HepG2 (cell line): ENCODE results near the gene RWDD4. TPM values are rescaled to one million over a fixed set of nuclear protein-coding genes. Genes with fewer than 3 reads are reported as not detected.

ENCODE experiments used
- ATAC-seq: fragments of 200-7000 bp; cut with Tn5 transposase; 3 replicates; pipeline ENCODE4 v1.9.1; 2020; ENCODE audit warnings: mild to moderate bottlenecking, moderate library complexity
- BruUV-seq: library from RNA; stranded (reverse); fragments of 400-500 nt; replicated peaks from 2 replicates; lab custom pipeline; 2021; lab: Mats Ljungman, UMichigan
- CTCF ChIA-PET: fragments of 300-600 bp; formaldehyde crosslinking; extraction: SDS; loops from one replicate; lab custom pipeline; 2021; ENCODE audit warnings: low total read pairs, inconsistent platforms, low intra/inter-chr PET ratio; lab: Yijun Ruan, JAX
- POLR2A ChIA-PET: fragments of 350-600 bp; sonication (Branson Sonifier 250); formaldehyde crosslinking; loops from one replicate; lab custom pipeline; 2020; ENCODE audit warnings: antibody characterized with exemption, inconsistent platforms; lab: Yijun Ruan, JAX
- DNase-seq: peaks from one replicate; pipeline ENCODE4 v3.0.0-alpha.2; 2015; ENCODE audit warnings: low spot score
- FAIRE-seq: peaks from 3 replicates; lab custom pipeline; 2011; peaks lifted over from hg19 to GRCh38; lab: Jason Lieb, UNC
- H2AFZ ChIP-seq: one replicate; pipeline ENCODE4 v1.6.1; 2011; ENCODE audit warnings: low read length, inconsistent platforms
- H3K27ac ChIP-seq: fragments of 300-600 bp; 3 replicates; pipeline ENCODE4 v1.8.0; 2011; ENCODE audit warnings: mixed run types, mild to moderate bottlenecking, mixed read lengths, low read length, inconsistent platforms; ENCODE audit not compliant: insufficient read depth; ENCODE audit errors: extremely low read length
- H3K27me3 ChIP-seq, 2 experiments: fragments of 200-600 bp in 1 of 2; 2 replicates in 1 of 2; 3 replicates in 1 of 2; pipeline versions ENCODE4 v1.6.0 to v1.8.0; 2011; ENCODE audit warnings: low read length in 2 of 2, mild to moderate bottlenecking in 2 of 2, moderate library complexity in 2 of 2, inconsistent platforms in 1 of 2; ENCODE audit not compliant: insufficient read depth in 2 of 2, control insufficient read depth in 1 of 2
- H3K36me3 ChIP-seq, 2 experiments: fragments of 200-600 bp in 1 of 2; replicated peaks in 1 of 2; 2 replicates in 1 of 2; 3 replicates in 1 of 2; pipeline versions ENCODE4 v1.5.1 to v1.8.0; 2011; ENCODE audit warnings: low read length in 2 of 2, inconsistent platforms in 1 of 2; ENCODE audit not compliant: insufficient read depth in 2 of 2, control insufficient read depth in 1 of 2
- H3K4me1 ChIP-seq: 2 replicates; pipeline ENCODE4 v1.5.1; 2012; ENCODE audit warnings: low read length, inconsistent platforms; ENCODE audit not compliant: insufficient read depth
- H3K4me2 ChIP-seq: 2 replicates; pipeline ENCODE4 v1.6.0; 2011; ENCODE audit warnings: low read depth, low read length, inconsistent platforms
- H3K4me3 ChIP-seq, 3 experiments: fragments of 200-600 bp in 1 of 3; sonication (generic), shearing (Covaris generic) in 1 of 3; replicated peaks in 1 of 3; 2 replicates each; pipeline ENCODE4 v1.5.1; 2011 to 2016; ENCODE audit warnings: low read length in 3 of 3, inconsistent platforms in 2 of 3, low read depth in 2 of 3, mild to moderate bottlenecking in 2 of 3, control low read depth in 1 of 3, mixed read lengths in 1 of 3; ENCODE audit not compliant: insufficient read depth in 1 of 3
- H3K79me2 ChIP-seq: one replicate; pipeline ENCODE4 v1.6.1; 2011; ENCODE audit warnings: low read length, inconsistent platforms; ENCODE audit not compliant: insufficient read depth
- H3K9ac ChIP-seq: 2 replicates; pipeline ENCODE4 v1.6.0; 2011; ENCODE audit warnings: mild to moderate bottlenecking, low read depth, low read length, inconsistent platforms; ENCODE audit not compliant: insufficient read depth
- H3K9me3 ChIP-seq: 2 replicates; pipeline ENCODE4 v1.5.1; 2012; ENCODE audit warnings: mild to moderate bottlenecking, low read length
- H4K20me1 ChIP-seq: 2 replicates; pipeline ENCODE4 v1.6.0; 2011; ENCODE audit warnings: inconsistent platforms, mild to moderate bottlenecking, low read length, moderate library complexity; ENCODE audit not compliant: insufficient read depth
- FOXK2 ChIP-seq: fragments of 450-650 bp; IDR thresholded peaks from 2 replicates; pipeline ENCODE4 v1.6.1; 2016
- IRF2 ChIP-seq: IDR thresholded peaks from 2 replicates; pipeline ENCODE4 v1.6.1; 2018; ENCODE audit warnings: missing genetic modification reagents, missing compliant biosample characterization
- KDM5B ChIP-seq: sonication (generic); formaldehyde crosslinking; IDR thresholded peaks from 2 replicates; pipeline ENCODE4 v1.4.0; 2020; ENCODE audit warnings: missing genetic modification reagents, mild to moderate bottlenecking, borderline replicate concordance
- KDM6A ChIP-seq: IDR thresholded peaks from 2 replicates; pipeline ENCODE4 v1.6.1; 2016; ENCODE audit warnings: low read depth
- KLF13 ChIP-seq: sonication (generic); formaldehyde crosslinking; IDR thresholded peaks from 2 replicates; pipeline ENCODE4 v1.4.0; 2020; ENCODE audit warnings: mild to moderate bottlenecking, missing genetic modification reagents
- MAFG ChIP-seq: sonication (generic); formaldehyde crosslinking; IDR thresholded peaks from 2 replicates; pipeline ENCODE4 v1.5.1; 2020; ENCODE audit warnings: mild to moderate bottlenecking, missing genetic modification reagents
- SYNCRIP ChIP-seq: fragments of 200-400 bp; formaldehyde crosslinking; IDR thresholded peaks from 2 replicates; pipeline ENCODE4 v1.6.1; 2018; ENCODE audit warnings: mild to moderate bottlenecking, low read depth, low read length; ENCODE audit not compliant: insufficient read depth
- TCF12 ChIP-seq, 2 experiments: fragments of 450-650 bp in 1 of 2; sonication (generic) in 1 of 2; formaldehyde crosslinking in 1 of 2; IDR thresholded peaks; 2 replicates each; pipeline versions ENCODE4 v1.6.1 to v1.8.0; 2017 to 2022; ENCODE audit warnings: antibody characterized with exemption in 1 of 2, mild to moderate bottlenecking in 1 of 2, missing genetic modification reagents in 1 of 2, moderate library complexity in 1 of 2
- ZNF234 ChIP-seq: sonication (generic); formaldehyde crosslinking; conservative IDR thresholded peaks from 2 replicates; pipeline ENCODE4 v1.5.1; 2020; ENCODE audit warnings: mild to moderate bottlenecking, missing genetic modification reagents
- WGBS: methylation state at CpG from one replicate; pipeline ENCODE4 v1.1.6; 2017; ENCODE audit warnings: low lambda C conversion rate; 5-methylcytosine and 5-hydroxymethylcytosine counted together
- in situ Hi-C: cut with HindIII; loops from 2 replicates; pipeline ENCODE4 v1.10.0; 2017; ENCODE audit warnings: low pct_unique_long_range_greater_than_20kb; ENCODE audit not compliant: extremely low pct_ligation_motif_present
- intact Hi-C: fragments of 100-400 bp; cut with micrococcal nuclease; formaldehyde crosslinking; loops from one replicate; pipeline ENCODE4 v1.10.0; 2022; ENCODE audit not compliant: unreplicated experiment
- polyA plus RNA-seq, 8 experiments: library from polyadenylated mRNA; depleted of rRNA in 3 of 8; stranded (reverse) in 7 of 8; unstranded in 1 of 8; fragments of >200 nt; fragmentation: Illumina TruSeq in 4 of 8; extraction: Trizol in 4 of 8; gene quantifications; 2 replicates each; pipeline versions ENCODE4 v1.2.1 to v1.2.3, GENCODE V29; 2011 to 2016; ENCODE audit warnings: low read depth in 4 of 8, missing spikeins in 1 of 8, mixed read lengths in 1 of 8; ENCODE audit not compliant: insufficient read depth in 1 of 8
- total RNA-seq, 5 experiments: library from RNA; depleted of rRNA; stranded (reverse); fragments of >200 nt; fragmentation: Illumina TruSeq; extraction: Trizol; gene quantifications; 2 replicates each; pipeline ENCODE4 v1.2.3, GENCODE V29; 2016; ENCODE audit warnings: low read depth in 1 of 5
- TF ChIP-seq, protein P1 (sequence below): sonication (generic); formaldehyde crosslinking; IDR thresholded peaks from 2 replicates; pipeline ENCODE4 v1.9.0; 2021; ENCODE audit warnings: missing genetic modification reagents, mild to moderate bottlenecking, borderline replicate concordance
- TF ChIP-seq, protein P2 (sequence below): sonication (generic); formaldehyde crosslinking; IDR thresholded peaks from 2 replicates; pipeline ENCODE4 v1.4.0; 2020; ENCODE audit warnings: mild to moderate bottlenecking, missing genetic modification reagents, borderline replicate concordance
- TF ChIP-seq, protein P3 (sequence below): sonication (generic); formaldehyde crosslinking; IDR thresholded peaks from 2 replicates; pipeline ENCODE4 v1.5.0; 2020; ENCODE audit warnings: missing genetic modification reagents

The RWDD4 gene
- total and polyA plus RNA-seq, 2 of the 13 experiments (the other 11 are each of a cell fraction or from before 2014, with no cell fraction given), result 10.2 to 25.4 TPM

DNA sequence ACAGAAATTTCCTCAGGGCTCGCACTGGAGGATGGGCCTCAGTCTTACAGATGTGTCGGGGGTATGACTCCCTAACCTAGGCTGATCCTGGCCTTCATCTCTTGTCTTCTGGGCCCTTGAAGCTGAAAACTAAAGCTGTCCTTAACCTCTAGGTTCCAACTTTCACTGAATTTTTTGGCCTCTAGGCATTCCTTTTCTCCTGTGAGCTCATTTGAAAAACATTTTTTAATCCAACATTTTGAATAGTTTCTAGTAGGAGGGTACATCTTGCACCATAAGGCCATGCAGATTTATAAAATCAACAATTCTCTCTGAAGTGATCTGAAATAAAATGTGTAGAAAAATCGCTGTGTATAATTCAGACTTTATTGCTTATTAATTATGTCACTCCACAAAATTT, 19.7 kb downstream of the RWDD4 start:
- H3K4me1 ChIP-seq, result no peaks in the 10 kb centered on the region
- no peak overlapping the region for H3K27ac ChIP-seq
- TF ChIP-seq KLF13 (CRISPR knock-in tag) (no peak), ZNF234 (no peak), KDM6A (no peak), KDM5B (CRISPR knock-in tag) (no peak), SYNCRIP (no peak), TCF12 (IDR thresholded peaks at IDR 0.05) (no peak), TCF12 (CRISPR knock-in tag; IDR thresholded peaks at IDR 0.05) (no peak), MAFG (CRISPR knock-in tag) (no peak), FOXK2 (no peak), IRF2 (no peak)
- TF ChIP-seq, protein P1, sequence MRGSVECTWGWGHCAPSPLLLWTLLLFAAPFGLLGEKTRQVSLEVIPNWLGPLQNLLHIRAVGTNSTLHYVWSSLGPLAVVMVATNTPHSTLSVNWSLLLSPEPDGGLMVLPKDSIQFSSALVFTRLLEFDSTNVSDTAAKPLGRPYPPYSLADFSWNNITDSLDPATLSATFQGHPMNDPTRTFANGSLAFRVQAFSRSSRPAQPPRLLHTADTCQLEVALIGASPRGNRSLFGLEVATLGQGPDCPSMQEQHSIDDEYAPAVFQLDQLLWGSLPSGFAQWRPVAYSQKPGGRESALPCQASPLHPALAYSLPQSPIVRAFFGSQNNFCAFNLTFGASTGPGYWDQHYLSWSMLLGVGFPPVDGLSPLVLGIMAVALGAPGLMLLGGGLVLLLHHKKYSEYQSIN, result no peak
- TF ChIP-seq, protein P2, sequence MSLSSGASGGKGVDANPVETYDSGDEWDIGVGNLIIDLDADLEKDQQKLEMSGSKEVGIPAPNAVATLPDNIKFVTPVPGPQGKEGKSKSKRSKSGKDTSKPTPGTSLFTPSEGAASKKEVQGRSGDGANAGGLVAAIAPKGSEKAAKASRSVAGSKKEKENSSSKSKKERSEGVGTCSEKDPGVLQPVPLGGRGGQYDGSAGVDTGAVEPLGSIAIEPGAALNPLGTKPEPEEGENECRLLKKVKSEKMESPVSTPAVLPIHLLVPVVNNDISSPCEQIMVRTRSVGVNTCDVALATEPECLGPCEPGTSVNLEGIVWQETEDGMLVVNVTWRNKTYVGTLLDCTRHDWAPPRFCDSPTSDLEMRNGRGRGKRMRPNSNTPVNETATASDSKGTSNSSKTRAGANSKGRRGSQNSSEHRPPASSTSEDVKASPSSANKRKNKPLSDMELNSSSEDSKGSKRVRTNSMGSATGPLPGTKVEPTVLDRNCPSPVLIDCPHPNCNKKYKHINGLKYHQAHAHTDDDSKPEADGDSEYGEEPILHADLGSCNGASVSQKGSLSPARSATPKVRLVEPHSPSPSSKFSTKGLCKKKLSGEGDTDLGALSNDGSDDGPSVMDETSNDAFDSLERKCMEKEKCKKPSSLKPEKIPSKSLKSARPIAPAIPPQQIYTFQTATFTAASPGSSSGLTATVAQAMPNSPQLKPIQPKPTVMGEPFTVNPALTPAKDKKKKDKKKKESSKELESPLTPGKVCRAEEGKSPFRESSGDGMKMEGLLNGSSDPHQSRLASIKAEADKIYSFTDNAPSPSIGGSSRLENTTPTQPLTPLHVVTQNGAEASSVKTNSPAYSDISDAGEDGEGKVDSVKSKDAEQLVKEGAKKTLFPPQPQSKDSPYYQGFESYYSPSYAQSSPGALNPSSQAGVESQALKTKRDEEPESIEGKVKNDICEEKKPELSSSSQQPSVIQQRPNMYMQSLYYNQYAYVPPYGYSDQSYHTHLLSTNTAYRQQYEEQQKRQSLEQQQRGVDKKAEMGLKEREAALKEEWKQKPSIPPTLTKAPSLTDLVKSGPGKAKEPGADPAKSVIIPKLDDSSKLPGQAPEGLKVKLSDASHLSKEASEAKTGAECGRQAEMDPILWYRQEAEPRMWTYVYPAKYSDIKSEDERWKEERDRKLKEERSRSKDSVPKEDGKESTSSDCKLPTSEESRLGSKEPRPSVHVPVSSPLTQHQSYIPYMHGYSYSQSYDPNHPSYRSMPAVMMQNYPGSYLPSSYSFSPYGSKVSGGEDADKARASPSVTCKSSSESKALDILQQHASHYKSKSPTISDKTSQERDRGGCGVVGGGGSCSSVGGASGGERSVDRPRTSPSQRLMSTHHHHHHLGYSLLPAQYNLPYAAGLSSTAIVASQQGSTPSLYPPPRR (CRISPR knock-in tag), result no peak
- TF ChIP-seq, protein P3, sequence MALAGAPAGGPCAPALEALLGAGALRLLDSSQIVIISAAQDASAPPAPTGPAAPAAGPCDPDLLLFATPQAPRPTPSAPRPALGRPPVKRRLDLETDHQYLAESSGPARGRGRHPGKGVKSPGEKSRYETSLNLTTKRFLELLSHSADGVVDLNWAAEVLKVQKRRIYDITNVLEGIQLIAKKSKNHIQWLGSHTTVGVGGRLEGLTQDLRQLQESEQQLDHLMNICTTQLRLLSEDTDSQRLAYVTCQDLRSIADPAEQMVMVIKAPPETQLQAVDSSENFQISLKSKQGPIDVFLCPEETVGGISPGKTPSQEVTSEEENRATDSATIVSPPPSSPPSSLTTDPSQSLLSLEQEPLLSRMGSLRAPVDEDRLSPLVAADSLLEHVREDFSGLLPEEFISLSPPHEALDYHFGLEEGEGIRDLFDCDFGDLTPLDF (CRISPR knock-in tag), result no peak
- no peaks in the 10 kb centered on the region for H3K27me3 ChIP-seq
- intact Hi-C loops, result no loop called here
- peaks cover 0 to 10% of the 10 kb centered on the region in 2 experiments; a peak in 1 of 5 replicates for H3K36me3 ChIP-seq
- no peaks in the 10 kb centered on the region for H3K79me2 ChIP-seq
- H2AFZ ChIP-seq, result no peak overlapping the region
- H3K4me2 ChIP-seq, result no peak overlapping the region
- WGBS, result 85% methylated on average over 3 of the region's 3 CpGs
- POLR2A ChIA-PET, result no interaction called here
- no peaks in the 10 kb centered on the region for H4K20me1 ChIP-seq
- DNase-seq (no peak), FAIRE-seq (no peak), ATAC-seq (no peak)
- in situ Hi-C loops, result no loop called here
- no peak overlapping the region for H3K4me3 ChIP-seq
- H3K9me3 ChIP-seq, result no peaks in the 10 kb centered on the region
- H3K9ac ChIP-seq, result no peak overlapping the region
- CTCF ChIA-PET, result no interaction called here
- BruUV-seq, result no TSS peak
